CD14-positive monocyte (primary cell): ENCODE measurements around the gene DHRS7. TPM values are rescaled to one million over a fixed set of nuclear protein-coding genes. Genes with fewer than 3 reads are reported as not detected.

Experiments
- DNase-seq, 3 donors: peaks; one replicate each; pipeline ENCODE4 v3.0.0-alpha.2; 2011 to 2022
- H2AFZ ChIP-seq: 2 replicates; pipeline ENCODE4 v1.6.0; 2012; ENCODE audit warnings: mild to moderate bottlenecking, low read depth, low read length, inconsistent platforms; ENCODE audit not compliant: insufficient read depth, poor library complexity, severe bottlenecking
- H3K27ac ChIP-seq, 2 donors: 1 replicate in 1 of 2; 2 replicates in 1 of 2; pipeline ENCODE4 v1.5.1; 2012 to 2013; ENCODE audit warnings: low read length in 2 of 2, control low read depth in 1 of 2, inconsistent platforms in 1 of 2, low read depth in 1 of 2, mild to moderate bottlenecking in 1 of 2
- H3K27me3 ChIP-seq, 2 donors: one replicate each; pipeline versions ENCODE4 v1.6.0 to v1.6.1; 2011 to 2013; ENCODE audit warnings: low read length in 2 of 2; ENCODE audit not compliant: control insufficient read depth in 2 of 2, insufficient read depth in 2 of 2
- H3K36me3 ChIP-seq, 2 donors: replicated peaks in 1 of 2; 1 replicate in 1 of 2; 2 replicates in 1 of 2; pipeline versions ENCODE4 v1.5.1 to v1.6.1; 2012 to 2013; ENCODE audit warnings: low read length in 2 of 2, control low read depth in 1 of 2, inconsistent platforms in 1 of 2, mild to moderate bottlenecking in 1 of 2; ENCODE audit not compliant: insufficient read depth in 2 of 2, control insufficient read depth in 1 of 2
- H3K4me1 ChIP-seq, 2 donors: 1 replicate in 1 of 2; 2 replicates in 1 of 2; pipeline versions ENCODE4 v1.5.1 to v1.6.1; 2012 to 2013; ENCODE audit warnings: low read length in 2 of 2, control low read depth in 1 of 2, inconsistent platforms in 1 of 2, mild to moderate bottlenecking in 1 of 2, moderate library complexity in 1 of 2; ENCODE audit not compliant: insufficient read depth in 2 of 2, control insufficient read depth in 1 of 2
- H3K4me2 ChIP-seq: replicated peaks from 2 replicates; pipeline ENCODE3; 2012; ENCODE audit warnings: low read length, moderate library complexity, mild to moderate bottlenecking; ENCODE audit not compliant: poor library complexity, severe bottlenecking; ENCODE audit errors: extremely low read depth
- H3K4me3 ChIP-seq, 3 experiments: fragments of 200-600 bp in 1 of 3; sonication (generic) in 1 of 3; replicated peaks in 1 of 3; 1 replicate in 2 of 3; 2 replicates in 1 of 3; pipeline ENCODE4 v1.5.1; 2011 to 2013; ENCODE audit warnings: low read length in 3 of 3, mild to moderate bottlenecking in 3 of 3, control low read depth in 2 of 3, low read depth in 2 of 3, inconsistent platforms in 1 of 3, moderate library complexity in 1 of 3
- H3K79me2 ChIP-seq: 2 replicates; pipeline ENCODE4 v1.6.0; 2012; ENCODE audit warnings: mild to moderate bottlenecking, control low read depth, inconsistent platforms, low read length, moderate library complexity; ENCODE audit not compliant: insufficient read depth
- H3K9ac ChIP-seq: 2 replicates; pipeline ENCODE4 v1.6.0; 2017; ENCODE audit warnings: low read length, mild to moderate bottlenecking; ENCODE audit not compliant: insufficient read depth, poor library complexity, severe bottlenecking
- H3K9me3 ChIP-seq, 2 donors: replicated peaks in 1 of 2; 1 replicate in 1 of 2; 2 replicates in 1 of 2; pipeline versions ENCODE4 v1.5.1 to v1.6.1; 2012 to 2013; ENCODE audit warnings: low read length in 2 of 2, control low read depth in 1 of 2; ENCODE audit not compliant: control insufficient read depth in 1 of 2, insufficient read depth in 1 of 2
- H4K20me1 ChIP-seq: 2 replicates; pipeline ENCODE4 v1.6.0; 2012; ENCODE audit warnings: mild to moderate bottlenecking, low read length, control low read depth, moderate library complexity; ENCODE audit not compliant: insufficient read depth
- H3K27ac Mint-ChIP-seq, 7 donors: one replicate each; pipeline ENCODE4 v1.8.0; 2020; ENCODE audit warnings: mild to moderate bottlenecking in 7 of 7, mixed read lengths in 7 of 7, moderate library complexity in 6 of 7, inconsistent platforms in 2 of 7
- H3K27me3 Mint-ChIP-seq, 3 donors: one replicate each; pipeline ENCODE4 v1.8.0; 2021 to 2022; ENCODE audit warnings: low read depth in 3 of 3, mild to moderate bottlenecking in 3 of 3, mixed read lengths in 3 of 3, moderate library complexity in 3 of 3, inconsistent platforms in 1 of 3
- H3K36me3 Mint-ChIP-seq, 2 donors: one replicate each; pipeline ENCODE4 v1.8.0; 2020; ENCODE audit warnings: mixed read lengths in 2 of 2, inconsistent platforms in 1 of 2, mild to moderate bottlenecking in 1 of 2
- H3K4me1 Mint-ChIP-seq: one replicate; pipeline ENCODE4 v1.8.0; 2020; ENCODE audit warnings: mild to moderate bottlenecking, mixed read lengths
- H3K4me3 Mint-ChIP-seq, 2 donors: one replicate each; pipeline ENCODE4 v1.8.0; 2020; ENCODE audit warnings: mild to moderate bottlenecking in 2 of 2, mixed read lengths in 2 of 2, moderate library complexity in 1 of 2
- H3K9me3 Mint-ChIP-seq, 7 donors: one replicate each; pipeline ENCODE4 v1.8.0; 2020 to 2022; ENCODE audit warnings: mixed read lengths in 7 of 7, mild to moderate bottlenecking in 6 of 7, moderate library complexity in 6 of 7, inconsistent platforms in 2 of 7
- WGBS: methylation state at CpG from one replicate; pipeline ENCODE4 v1.1.5; 2013; ENCODE audit warnings: missing lambda C conversion rate; ENCODE audit not compliant: insufficient coverage; 5-methylcytosine and 5-hydroxymethylcytosine counted together
- intact Hi-C, 2 donors: fragments of 100-400 bp; cut with micrococcal nuclease; formaldehyde crosslinking; loops; one replicate each; pipeline versions ENCODE4 v1.15.0 to v1.15.1; 2023
- polyA plus RNA-seq, 3 donors: library from polyadenylated mRNA; depleted of rRNA in 1 of 3; unstranded in 2 of 3; stranded (reverse) in 1 of 3; fragments of 300-500 nt in 2 of 3; fragments of >200 nt in 1 of 3; fragmentation: Illumina TruSeq in 2 of 3; gene quantifications; 1 replicate in 2 of 3; 2 replicates in 1 of 3; pipeline ENCODE4 v1.2.3, GENCODE V29; 2012 to 2021
- TF ChIP-seq, protein P1 (sequence below): fragments of 200-600 bp; IDR thresholded peaks from one replicate; pipeline ENCODE4 v1.8.0; 2022; ENCODE audit warnings: antibody characterized with exemption, mild to moderate bottlenecking

The DHRS7 gene
- polyA plus RNA-seq, 3 donors: 55.4 to 223 (median 218) TPM

DNA sequence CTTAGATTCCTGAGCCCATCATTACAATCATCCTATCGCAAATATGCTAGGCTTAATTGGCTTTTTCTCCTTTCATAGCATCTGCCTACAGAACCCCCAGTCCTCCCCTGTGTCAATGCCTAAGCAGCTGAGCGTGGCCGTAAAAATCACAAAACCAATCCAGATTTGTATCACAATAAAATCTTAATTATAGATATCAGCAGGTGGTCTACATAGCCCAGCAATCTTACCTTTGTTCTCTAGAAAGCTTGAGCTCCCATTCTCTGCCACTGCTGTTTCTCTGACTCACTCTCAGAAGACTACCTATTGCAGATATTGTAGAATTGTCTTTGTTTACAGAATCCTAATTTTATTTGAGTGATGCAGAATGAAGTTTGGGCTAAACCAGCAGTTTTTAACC lies 46.0 kb upstream of the DHRS7 start:
- H3K27me3 Mint-ChIP-seq: peaks cover 2 to 4% (median 3%) of the 10 kb centered on the region in 3 donors
- no peak for DNase-seq
- intact Hi-C loops: no loop called here
- peaks cover 6% of the 10 kb centered on the region for H3K4me1 Mint-ChIP-seq
- H3K4me2 ChIP-seq: no peak overlapping the region
- H3K27ac Mint-ChIP-seq: peak overlapping the region in 1 of 7 donors; percentile 51
- WGBS: 93% methylated on average over 1 of the region's 3 CpGs
- no peak overlapping the region for H3K4me3 Mint-ChIP-seq
- TF ChIP-seq, protein P1, sequence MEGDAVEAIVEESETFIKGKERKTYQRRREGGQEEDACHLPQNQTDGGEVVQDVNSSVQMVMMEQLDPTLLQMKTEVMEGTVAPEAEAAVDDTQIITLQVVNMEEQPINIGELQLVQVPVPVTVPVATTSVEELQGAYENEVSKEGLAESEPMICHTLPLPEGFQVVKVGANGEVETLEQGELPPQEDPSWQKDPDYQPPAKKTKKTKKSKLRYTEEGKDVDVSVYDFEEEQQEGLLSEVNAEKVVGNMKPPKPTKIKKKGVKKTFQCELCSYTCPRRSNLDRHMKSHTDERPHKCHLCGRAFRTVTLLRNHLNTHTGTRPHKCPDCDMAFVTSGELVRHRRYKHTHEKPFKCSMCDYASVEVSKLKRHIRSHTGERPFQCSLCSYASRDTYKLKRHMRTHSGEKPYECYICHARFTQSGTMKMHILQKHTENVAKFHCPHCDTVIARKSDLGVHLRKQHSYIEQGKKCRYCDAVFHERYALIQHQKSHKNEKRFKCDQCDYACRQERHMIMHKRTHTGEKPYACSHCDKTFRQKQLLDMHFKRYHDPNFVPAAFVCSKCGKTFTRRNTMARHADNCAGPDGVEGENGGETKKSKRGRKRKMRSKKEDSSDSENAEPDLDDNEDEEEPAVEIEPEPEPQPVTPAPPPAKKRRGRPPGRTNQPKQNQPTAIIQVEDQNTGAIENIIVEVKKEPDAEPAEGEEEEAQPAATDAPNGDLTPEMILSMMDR: no peak
- no peak overlapping the region for H2AFZ ChIP-seq
- H4K20me1 ChIP-seq: no peaks in the 10 kb centered on the region
- peaks cover 0 to 7% of the 10 kb centered on the region in 2 donors for H3K4me1 ChIP-seq
- H3K9ac ChIP-seq: no peak overlapping the region
- no peaks in the 10 kb centered on the region for H3K9me3 Mint-ChIP-seq
- no peak overlapping the region for H3K4me3 ChIP-seq
- H3K79me2 ChIP-seq: no peaks in the 10 kb centered on the region
- H3K27me3 ChIP-seq: no peaks in the 10 kb centered on the region
- no peaks in the 10 kb centered on the region for H3K9me3 ChIP-seq
- H3K27ac ChIP-seq: no peak overlapping the region
- H3K36me3 ChIP-seq: no peaks in the 10 kb centered on the region
- H3K36me3 Mint-ChIP-seq: no peaks in the 10 kb centered on the region

DNA sequence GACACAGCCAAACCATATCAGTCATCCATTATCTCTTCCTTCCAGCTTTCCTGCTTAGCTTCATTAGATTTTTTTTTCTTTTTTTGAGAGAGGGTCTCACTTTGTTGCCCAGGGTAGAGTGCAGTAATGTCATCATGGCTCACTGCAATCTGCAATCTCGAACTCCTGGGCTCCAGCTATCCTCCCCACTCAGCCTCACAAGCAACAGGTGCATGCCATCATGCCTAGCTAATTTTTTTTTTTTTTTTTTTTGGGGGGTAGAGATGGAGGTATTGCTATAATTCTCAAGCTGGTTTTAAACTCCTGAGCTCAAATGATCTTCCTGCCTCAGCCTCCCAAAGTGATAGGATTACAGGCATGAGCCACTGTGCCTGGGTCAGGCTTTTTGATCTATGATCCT lies 45.5 kb upstream of the DHRS7 start:
- no peaks in the 10 kb centered on the region for H3K79me2 ChIP-seq
- H3K4me1 ChIP-seq: peaks cover 0 to 7% of the 10 kb centered on the region in 2 donors
- TF ChIP-seq, protein P1: no peak
- H3K9me3 ChIP-seq: no peaks in the 10 kb centered on the region
- no peak overlapping the region for H3K9ac ChIP-seq
- Mint-ChIP-seq H3K4me1 (peaks cover 6% of the 10 kb centered on the region), H3K27me3 (peaks cover 2 to 4% (median 3%) of the 10 kb centered on the region in 3 donors), H3K27ac (peak overlapping the region in 1 of 7 donors; percentile 51), H3K36me3 (no peaks in the 10 kb centered on the region), H3K4me3 (no peak overlapping the region), H3K9me3 (no peaks in the 10 kb centered on the region)
- intact Hi-C loops: no loop called here
- H3K4me3 ChIP-seq: no peak overlapping the region
- DNase-seq: no peak
- H4K20me1 ChIP-seq: no peaks in the 10 kb centered on the region
- no CpG with 5 or more reads among the region's 1 CpG for WGBS
- no peak overlapping the region for H2AFZ ChIP-seq
- H3K36me3 ChIP-seq: no peaks in the 10 kb centered on the region
- H3K27me3 ChIP-seq: no peaks in the 10 kb centered on the region
- H3K4me2 ChIP-seq: no peak overlapping the region
- H3K27ac ChIP-seq: no peak overlapping the region
